ENCODE results near the gene DUOX1. TPM values are rescaled to one million over a fixed set of nuclear protein-coding genes. Genes with fewer than 3 reads are reported as not detected.

Gene DUOX1
- total RNA-seq, 1 experiment from 2014 or later, result not detected

GRCh38 chr15:45138814-45139765 lies 9.3 kb downstream of the DUOX1 start:
- DNase-seq, result no peak
- Histone ChIP-seq H3K27ac (no peak overlapping the region), H3K9me3 (replicated peaks) (no peaks in the 10 kb centered on the region), H3K4me3 (no peak overlapping the region), H3K4me1 (no peaks in the 10 kb centered on the region), H3K36me3 (no peaks in the 10 kb centered on the region), H3K27me3 (peaks cover 15% of the 10 kb centered on the region)

GRCh38 chr15:45139770-45140169 lies 10.0 kb downstream of the DUOX1 start:
- Histone ChIP-seq H3K27me3 (peaks cover 18% of the 10 kb centered on the region), H3K27ac (no peak overlapping the region), H3K4me1 (no peaks in the 10 kb centered on the region), H3K4me3 (no peak overlapping the region), H3K36me3 (no peaks in the 10 kb centered on the region), H3K9me3 (replicated peaks) (no peaks in the 10 kb centered on the region)
- no peak for DNase-seq

GRCh38 chr15:45140557-45141250 lies 10.9 kb downstream of the DUOX1 start:
- Histone ChIP-seq H3K9me3 (replicated peaks) (no peaks in the 10 kb centered on the region), H3K27me3 (peaks cover 18% of the 10 kb centered on the region), H3K4me3 (no peak overlapping the region), H3K27ac (no peak overlapping the region), H3K36me3 (no peaks in the 10 kb centered on the region), H3K4me1 (no peaks in the 10 kb centered on the region)
- no peak for DNase-seq

GRCh38 chr15:45141386-45141785 lies 11.6 kb downstream of the DUOX1 start:
- H3K9me3 ChIP-seq (replicated peaks), result no peaks in the 10 kb centered on the region
- no peak overlapping the region for H3K27ac ChIP-seq
- H3K4me1 ChIP-seq, result no peaks in the 10 kb centered on the region
- H3K27me3 ChIP-seq, result peaks cover 18% of the 10 kb centered on the region
- no peak for DNase-seq
- H3K4me3 ChIP-seq, result no peak overlapping the region
- no peaks in the 10 kb centered on the region for H3K36me3 ChIP-seq

GRCh38 chr15:45143056-45143455 lies 13.3 kb downstream of the DUOX1 start:
- Histone ChIP-seq H3K27me3 (peaks cover 13% of the 10 kb centered on the region), H3K4me3 (no peak overlapping the region), H3K9me3 (replicated peaks) (no peaks in the 10 kb centered on the region), H3K4me1 (no peaks in the 10 kb centered on the region), H3K36me3 (no peaks in the 10 kb centered on the region), H3K27ac (no peak overlapping the region)
- no peak for DNase-seq

- H3K27ac ChIP-seq, result no peak overlapping the region
- H3K27me3 ChIP-seq, result peaks cover 13% of the 10 kb centered on the region
- H3K4me1 ChIP-seq, result no peaks in the 10 kb centered on the region
- no peaks in the 10 kb centered on the region for H3K36me3 ChIP-seq
- no peak for DNase-seq
- H3K9me3 ChIP-seq (replicated peaks), result no peaks in the 10 kb centered on the region
- no peak overlapping the region for H3K4me3 ChIP-seq
Observed at GRCh38 chr15:45143946-45144345, 14.2 kb downstream of the DUOX1 start.

- no peak overlapping the region for H3K27ac ChIP-seq
- no peak overlapping the region for H3K4me3 ChIP-seq
- DNase-seq, result no peak
- no peaks in the 10 kb centered on the region for H3K36me3 ChIP-seq
- H3K9me3 ChIP-seq (replicated peaks), result no peaks in the 10 kb centered on the region
- no peaks in the 10 kb centered on the region for H3K4me1 ChIP-seq
- H3K27me3 ChIP-seq, result peaks cover 13% of the 10 kb centered on the region; the same call in 1 of the 2 replicates
Observed at GRCh38 chr15:45144775-45145174, 15.0 kb downstream of the DUOX1 start.

- Histone ChIP-seq H3K4me1 (no peaks in the 10 kb centered on the region), H3K4me3 (no peak overlapping the region), H3K9me3 (replicated peaks) (no peaks in the 10 kb centered on the region), H3K27me3 (0 out of 2 replicates have a peak, but pooled peaks cover 13% of the 10 kb centered on the region), H3K27ac (no peak overlapping the region), H3K36me3 (no peaks in the 10 kb centered on the region)
- DNase-seq, result no peak
Observed at GRCh38 chr15:45146405-45146804, 16.6 kb downstream of the DUOX1 start.

- no peak overlapping the region for H3K4me3 ChIP-seq
- no peaks in the 10 kb centered on the region for H3K9me3 ChIP-seq (replicated peaks)
- H3K27ac ChIP-seq, result no peak overlapping the region
- no peak for DNase-seq
- no peaks in the 10 kb centered on the region for H3K4me1 ChIP-seq
- H3K27me3 ChIP-seq, result 0 out of 2 replicates have a peak, but pooled peaks cover 10% of the 10 kb centered on the region
- no peaks in the 10 kb centered on the region for H3K36me3 ChIP-seq
Observed at GRCh38 chr15:45147606-45148005, 17.8 kb downstream of the DUOX1 start.

- H3K9me3 ChIP-seq (replicated peaks), result no peaks in the 10 kb centered on the region
- H3K4me3 ChIP-seq, result no peak overlapping the region
- H3K4me1 ChIP-seq, result no peaks in the 10 kb centered on the region
- H3K27ac ChIP-seq, result no peak overlapping the region
- DNase-seq, result no peak
- H3K36me3 ChIP-seq, result no peaks in the 10 kb centered on the region
- 0 out of 2 replicates have a peak, but pooled peaks cover 10% of the 10 kb centered on the region for H3K27me3 ChIP-seq
Observed at GRCh38 chr15:45148076-45149059, 18.6 kb downstream of the DUOX1 start.

GRCh38 chr15:45149060-45149459 lies 19.3 kb downstream of the DUOX1 start:
- H3K27ac ChIP-seq, result no peak overlapping the region
- DNase-seq, result no peak
- H3K9me3 ChIP-seq (replicated peaks), result no peaks in the 10 kb centered on the region

GRCh38 chr15:45150481-45150880 lies 20.7 kb downstream of the DUOX1 start:
- Histone ChIP-seq H3K27ac (no peak overlapping the region), H3K4me1 (no peaks in the 10 kb centered on the region), H3K27me3 (0 out of 2 replicates have a peak, but pooled peaks cover 3% of the 10 kb centered on the region), H3K9me3 (replicated peaks) (no peaks in the 10 kb centered on the region), H3K4me3 (no peak overlapping the region), H3K36me3 (no peaks in the 10 kb centered on the region)
- no peak for DNase-seq

More at GRCh38 chr15:45149060-45149459, 19.3 kb downstream of the DUOX1 start:
- Histone ChIP-seq H3K36me3 (no peaks in the 10 kb centered on the region), H3K4me3 (no peak overlapping the region), H3K27me3 (0 out of 2 replicates have a peak, but pooled peaks cover 6% of the 10 kb centered on the region), H3K4me1 (no peaks in the 10 kb centered on the region)

- Histone ChIP-seq H3K36me3 (no peaks in the 10 kb centered on the region), H3K27ac (no peak overlapping the region), H3K4me1 (no peaks in the 10 kb centered on the region), H3K27me3 (0 out of 2 replicates have a peak, but pooled peaks cover 3% of the 10 kb centered on the region), H3K4me3 (no peak overlapping the region), H3K9me3 (replicated peaks) (no peaks in the 10 kb centered on the region)
- no peak for DNase-seq
Observed at GRCh38 chr15:45150997-45151396, 21.2 kb downstream of the DUOX1 start.

Data from SJCRH30 (cell line).